DMS 273 treated with DMSO at 0.1 percent for 48 hours (cell line): ENCODE results near the gene WWC1.
"Not testable (repeated sequence)": the region's sequence is repeated elsewhere in the genome, so short reads cannot be mapped to it uniquely, and the experiment has no call there.

ENCODE experiments used
- DNase-seq: peaks from one replicate; lab custom pipeline; 2025; lab: John Stamatoyannopoulos, UW

Gene WWC1

GRCh38 chr5:168286863-168287262 is 4.6 kb upstream of the WWC1 start:
- DNase-seq = not testable (repeated sequence)

DNA sequence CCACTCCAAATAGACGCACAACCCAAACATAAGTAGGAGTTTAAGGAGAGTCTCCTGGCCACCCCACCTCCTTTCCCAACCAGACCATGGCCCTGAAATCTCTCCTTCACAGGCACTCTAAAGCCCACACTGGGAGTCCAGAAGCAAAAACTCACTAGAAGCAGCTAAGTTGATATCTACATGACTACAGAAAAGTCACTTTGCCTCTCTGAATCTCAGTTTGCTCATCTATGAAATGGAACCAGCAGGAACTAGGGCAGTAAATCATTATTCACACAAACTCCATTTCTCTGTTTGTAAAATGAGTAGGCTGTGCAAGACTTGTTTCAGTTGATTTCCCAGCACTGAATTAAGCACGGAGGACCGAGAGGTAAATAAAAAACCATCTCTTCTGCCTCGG is 4.1 kb upstream of the WWC1 start:
- DNase-seq = no peak

GRCh38 chr5:168288349-168289245 is 2.8 kb upstream of the WWC1 start:
- DNase-seq = no peak

GRCh38 chr5:168290902-168291341 is 523 bp upstream of the WWC1 start:
- DNase-seq = no peak

DNA sequence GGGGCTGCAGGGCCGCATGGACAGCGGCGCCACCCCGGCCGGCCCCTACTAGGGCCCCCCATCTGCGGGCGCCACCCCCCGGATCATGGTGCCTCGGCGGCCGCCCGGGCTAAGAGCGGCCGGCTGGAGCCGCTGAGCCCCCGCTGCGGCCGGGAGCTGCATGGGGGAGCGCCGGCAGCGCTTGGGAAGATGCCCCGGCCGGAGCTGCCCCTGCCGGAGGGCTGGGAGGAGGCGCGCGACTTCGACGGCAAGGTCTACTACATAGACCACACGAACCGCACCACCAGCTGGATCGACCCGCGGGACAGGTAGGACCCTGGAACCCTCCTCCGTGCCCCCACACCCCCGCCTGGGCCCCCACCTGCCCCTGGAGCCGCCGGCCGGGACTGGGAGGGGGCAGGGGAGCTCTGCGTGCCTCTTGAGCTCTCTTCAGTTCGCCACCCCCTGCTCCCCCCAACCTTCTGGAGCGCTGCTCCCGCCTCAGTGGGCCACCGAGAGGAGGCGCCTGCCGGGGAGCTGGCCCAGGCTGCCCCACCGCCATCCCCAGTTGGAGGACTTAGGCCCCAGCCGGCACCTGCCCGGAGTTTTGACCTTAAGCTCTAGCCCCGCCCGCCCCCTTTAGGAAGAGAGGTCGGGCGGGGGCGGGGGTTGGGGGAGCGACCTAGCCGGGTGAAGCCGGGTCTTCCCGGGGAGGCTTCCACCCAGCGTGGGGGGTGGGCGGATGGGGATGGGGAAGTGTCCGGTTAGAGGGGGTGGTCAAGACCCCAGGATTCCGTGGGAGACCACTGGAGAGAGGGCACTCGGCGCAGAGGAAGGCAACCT is 730 bp downstream of the WWC1 start:
- no peak for DNase-seq

- DNase-seq = no peak
Measured at GRCh38 chr5:168292786-168293696, 1.6 kb downstream of the WWC1 start.

DNA sequence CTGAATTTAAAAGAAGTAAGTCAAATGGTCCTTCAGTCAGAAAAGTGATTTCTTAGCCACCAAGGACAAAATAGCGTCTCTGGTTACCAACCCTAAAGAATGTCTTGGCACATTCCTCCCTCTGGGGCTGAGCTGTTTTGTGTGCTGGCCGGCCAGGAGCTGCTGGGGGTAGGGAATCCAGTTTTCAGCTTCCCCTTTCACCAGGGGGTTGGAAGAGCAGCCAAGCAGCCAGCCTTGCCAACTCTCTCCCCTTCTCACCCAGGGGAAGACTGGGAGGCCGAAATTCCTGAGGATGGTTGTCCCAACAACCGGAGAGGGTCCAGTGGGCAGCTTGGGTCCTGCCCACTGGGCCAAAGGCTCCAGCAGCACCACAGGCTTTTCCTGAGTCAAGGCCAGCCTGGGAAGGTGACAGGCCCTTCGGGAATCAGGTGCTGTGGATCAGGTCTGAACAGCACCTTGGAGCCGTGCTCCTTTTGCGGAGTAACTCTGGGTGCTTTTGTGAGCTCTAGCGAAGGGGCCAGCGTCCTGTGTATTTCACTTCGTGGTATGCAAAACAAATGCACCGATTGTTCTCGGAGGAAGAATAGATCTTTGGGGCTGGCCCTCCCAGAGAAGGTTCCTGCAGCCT is 4.2 kb downstream of the WWC1 start:
- DNase-seq = no peak

- DNase-seq = no peak
Measured at GRCh38 chr5:168296682-168297081, 5.2 kb downstream of the WWC1 start.

DNA sequence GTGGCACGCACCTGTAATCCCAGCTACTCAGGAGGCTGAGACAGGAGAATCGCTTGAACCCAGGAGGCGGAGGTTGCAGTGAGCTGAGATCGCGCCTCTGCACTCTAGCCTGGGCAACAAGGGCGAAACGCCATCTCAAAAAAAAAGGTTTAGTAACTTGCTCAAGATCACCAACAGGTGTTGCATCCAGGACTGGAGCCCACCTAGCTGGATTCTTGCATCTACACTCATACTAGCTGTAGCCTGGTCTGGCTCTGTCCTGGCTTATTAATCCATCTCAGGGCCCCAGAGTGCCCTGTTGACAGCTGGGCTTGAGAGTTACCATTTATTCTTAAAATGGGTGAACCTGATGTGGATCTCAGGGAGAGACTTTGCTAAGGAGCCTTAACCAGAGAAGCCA is 7.5 kb downstream of the WWC1 start:
- DNase-seq = no peak

GRCh38 chr5:168299372-168299771 is 7.9 kb downstream of the WWC1 start:
- DNase-seq = no peak

- DNase-seq = no peak
Measured at GRCh38 chr5:168300326-168301182, 9.1 kb downstream of the WWC1 start.

- no peak for DNase-seq
Measured at GRCh38 chr5:168301593-168302390, 10.3 kb downstream of the WWC1 start.

GRCh38 chr5:168302785-168303184 is 11.3 kb downstream of the WWC1 start:
- no peak for DNase-seq

DNA sequence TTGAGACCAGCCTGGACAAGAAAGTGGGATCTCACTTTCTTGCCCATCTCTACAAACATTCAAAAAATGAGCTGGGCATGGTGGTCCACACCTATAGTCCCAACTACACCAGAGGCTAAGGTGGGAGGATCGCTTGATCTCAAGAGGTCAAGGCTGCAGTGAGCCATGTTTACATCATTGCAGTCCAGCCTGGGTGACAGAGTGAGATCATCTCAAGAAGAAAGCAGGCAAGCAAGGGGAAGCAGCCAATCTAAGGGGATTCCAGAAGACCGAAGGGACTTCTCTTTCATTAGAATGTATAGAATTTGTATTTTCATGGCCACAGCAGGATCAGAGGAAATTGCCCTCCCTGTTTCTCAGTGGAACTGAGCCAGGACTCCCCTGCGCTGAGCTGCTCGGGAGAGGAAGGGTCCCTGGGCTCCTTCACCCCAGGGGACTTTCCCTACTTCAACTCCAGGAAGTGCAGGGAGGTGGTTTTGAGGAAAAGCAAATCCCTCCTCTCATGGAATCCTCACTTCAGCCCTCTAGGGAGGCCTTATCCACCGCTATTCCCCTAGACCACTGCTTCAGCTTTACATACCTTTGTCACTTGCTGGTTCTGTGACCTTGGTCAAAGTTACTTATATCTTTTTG is 12.1 kb downstream of the WWC1 start:
- DNase-seq = no peak

GRCh38 chr5:168304349-168304748 is 12.9 kb downstream of the WWC1 start:
- DNase-seq = no peak

- DNase-seq = no peak
Measured at GRCh38 chr5:168305281-168305680, 13.8 kb downstream of the WWC1 start.

GRCh38 chr5:168307022-168307421 is 15.6 kb downstream of the WWC1 start:
- no peak for DNase-seq

- DNase-seq = no peak
Measured at GRCh38 chr5:168307925-168308584, 16.6 kb downstream of the WWC1 start.
